Cardiac fibroblast (primary cell): Measurements from ENCODE around the gene ENDOV.

Experiments
- DNase-seq, 2 donors: peaks; one replicate each; pipeline versions ENCODE4 v3.0.0 to v3.0.0-alpha.2; 2010; ENCODE audit warnings: low read depth in 2 of 2
- H3K4me3 ChIP-seq, 2 donors: replicated peaks in 1 of 2; 1 replicate in 1 of 2; 2 replicates in 1 of 2; pipeline ENCODE4 v1.5.1; 2011; ENCODE audit warnings: low read depth in 2 of 2, low read length in 2 of 2, mild to moderate bottlenecking in 2 of 2, moderate library complexity in 1 of 2
- CTCF ChIP-seq: IDR thresholded peaks from one replicate; pipeline ENCODE4 v1.5.1; 2011; ENCODE audit warnings: low read depth, mild to moderate bottlenecking, low read length, inconsistent platforms

ENDOV gene

GRCh38 chr17:80443916-80444643 is 29.1 kb downstream of the ENDOV start:
- no peak overlapping the region for H3K4me3 ChIP-seq
- DNase-seq: no peak
- no peak for TF ChIP-seq CTCF

- no peak for DNase-seq
- no peak overlapping the region for H3K4me3 ChIP-seq
- TF ChIP-seq CTCF: no peak
Measured at GRCh38 chr17:80444644-80444979, 29.6 kb downstream of the ENDOV start.

- H3K4me3 ChIP-seq: no peak overlapping the region
- TF ChIP-seq CTCF: no peak
- no peak for DNase-seq
Measured at GRCh38 chr17:80445007-80445725, 30.2 kb downstream of the ENDOV start.

- H3K4me3 ChIP-seq: no peak overlapping the region
- no peak for DNase-seq
- TF ChIP-seq CTCF: no peak
Measured at GRCh38 chr17:80445726-80446110, 30.8 kb downstream of the ENDOV start.

- DNase-seq: peak in 1 of 2 donors; percentile 24
Measured at GRCh38 chr17:80446645-80447405, 31.9 kb downstream of the ENDOV start.

GRCh38 chr17:80447790-80448189 is 32.8 kb downstream of the ENDOV start:
- no peak overlapping the region for H3K4me3 ChIP-seq
- DNase-seq: no peak
- no peak for TF ChIP-seq CTCF

More at GRCh38 chr17:80446645-80447405, 31.9 kb downstream of the ENDOV start:
- H3K4me3 ChIP-seq: no peak overlapping the region
- no peak for TF ChIP-seq CTCF
